Neuronal stem cell (in vitro differentiated cells): ENCODE results near the gene SV2C.

Source experiments
- DNase-seq: peaks from one replicate; pipeline ENCODE4 v3.0.0-alpha.2; 2013; ENCODE audit warnings: low spot score
- H2AFZ ChIP-seq: one replicate; pipeline ENCODE4 v1.6.1; 2013; ENCODE audit warnings: mild to moderate bottlenecking, low read length, inconsistent platforms
- H2AK5ac ChIP-seq: 2 replicates; pipeline ENCODE4 v1.6.1; 2013; ENCODE audit warnings: low read depth, mild to moderate bottlenecking, inconsistent platforms, low read length, moderate library complexity, mixed read lengths
- H2BK120ac ChIP-seq: 2 replicates; pipeline ENCODE4 v1.6.1; 2013; ENCODE audit warnings: low read depth, mild to moderate bottlenecking, inconsistent platforms, low read length, moderate library complexity, mixed read lengths
- H2BK12ac ChIP-seq: one replicate; pipeline ENCODE4 v1.6.1; 2013; ENCODE audit warnings: low read length, inconsistent platforms
- H2BK15ac ChIP-seq: 2 replicates; pipeline ENCODE4 v1.6.1; 2013; ENCODE audit warnings: mild to moderate bottlenecking, low read length, inconsistent platforms, mixed read lengths
- H2BK5ac ChIP-seq: one replicate; pipeline ENCODE4 v1.6.1; 2013; ENCODE audit warnings: inconsistent platforms, mild to moderate bottlenecking, low read length, moderate library complexity
- H3K14ac ChIP-seq: one replicate; pipeline ENCODE4 v1.6.1; 2013; ENCODE audit warnings: low read length, inconsistent platforms
- H3K18ac ChIP-seq: 2 replicates; pipeline ENCODE4 v1.6.1; 2013; ENCODE audit warnings: low read length, inconsistent platforms
- H3K23ac ChIP-seq: 2 replicates; pipeline ENCODE4 v1.6.1; 2013; ENCODE audit warnings: low read depth, mild to moderate bottlenecking, mixed read lengths, low read length, inconsistent platforms; ENCODE audit not compliant: poor library complexity
- H3K27ac ChIP-seq: replicated peaks from 3 replicates; pipeline ENCODE4 v1.5.1; 2013; ENCODE audit warnings: low read length, inconsistent platforms
- H3K27me3 ChIP-seq, 3 experiments: 2 replicates each; pipeline ENCODE4 v1.6.1; 2013; ENCODE audit warnings: low read length in 3 of 3, mild to moderate bottlenecking in 2 of 3, inconsistent platforms in 1 of 3, low read depth in 1 of 3, mixed read lengths in 1 of 3, moderate library complexity in 1 of 3; ENCODE audit not compliant: control insufficient read depth in 3 of 3, insufficient read depth in 3 of 3
- H3K36me3 ChIP-seq, 2 donors: replicated peaks in 1 of 2; 2 replicates each; pipeline ENCODE4 v1.6.1; 2013; ENCODE audit warnings: low read length in 2 of 2; ENCODE audit not compliant: control insufficient read depth in 2 of 2, insufficient read depth in 2 of 2
- H3K4ac ChIP-seq: 2 replicates; pipeline ENCODE4 v1.6.1; 2013; ENCODE audit warnings: inconsistent platforms, mild to moderate bottlenecking, low read length, moderate library complexity
- H3K4me1 ChIP-seq, 2 donors: 1 replicate in 1 of 2; 2 replicates in 1 of 2; pipeline ENCODE4 v1.6.1; 2013; ENCODE audit warnings: low read length in 2 of 2, low read depth in 1 of 2; ENCODE audit not compliant: control insufficient read depth in 2 of 2, insufficient read depth in 1 of 2
- H3K4me2 ChIP-seq: one replicate; pipeline ENCODE4 v1.6.1; 2013; ENCODE audit warnings: mild to moderate bottlenecking, low read length, inconsistent platforms; ENCODE audit not compliant: insufficient read depth, poor library complexity, severe bottlenecking
- H3K4me3 ChIP-seq, 2 donors: 2 replicates each; pipeline ENCODE4 v1.5.1; 2013; ENCODE audit warnings: low read length in 2 of 2, mild to moderate bottlenecking in 2 of 2, inconsistent platforms in 1 of 2, moderate library complexity in 1 of 2
- H3K79me1 ChIP-seq: one replicate; pipeline ENCODE4 v1.6.1; 2013; ENCODE audit warnings: low read depth, mild to moderate bottlenecking, inconsistent platforms, low read length, moderate library complexity
- H3K9ac ChIP-seq: one replicate; pipeline ENCODE4 v1.6.1; 2013; ENCODE audit warnings: mild to moderate bottlenecking, low read depth, low read length, inconsistent platforms; ENCODE audit not compliant: poor library complexity
- H3K9me3 ChIP-seq, 2 donors: replicated peaks in 1 of 2; 2 replicates each; pipeline versions ENCODE3 to v1.6.1; 2013; ENCODE audit warnings: low read length in 2 of 2, mild to moderate bottlenecking in 2 of 2, inconsistent platforms in 1 of 2, low read depth in 1 of 2, mixed read lengths in 1 of 2, moderate library complexity in 1 of 2; ENCODE audit not compliant: control insufficient read depth in 2 of 2, insufficient read depth in 1 of 2
- H4K8ac ChIP-seq: one replicate; pipeline ENCODE4 v1.6.1; 2013; ENCODE audit warnings: low read depth, mild to moderate bottlenecking, inconsistent platforms, low read length, moderate library complexity
- H4K91ac ChIP-seq: one replicate; pipeline ENCODE4 v1.6.1; 2013; ENCODE audit warnings: low read length, low read depth, mild to moderate bottlenecking, inconsistent platforms; ENCODE audit not compliant: poor library complexity
- WGBS, 2 donors: extraction: QIAGEN DNeasy Blood & Tissue Kit; methylation state at CpG; one replicate each; pipeline ENCODE4 v1.1.7; 2013; ENCODE audit warnings: missing lambda C conversion rate in 2 of 2, mixed read lengths in 1 of 2; ENCODE audit not compliant: insufficient read length in 2 of 2, insufficient replicate concordance in 1 of 2; ENCODE audit errors: extremely low coverage in 2 of 2; 5-methylcytosine and 5-hydroxymethylcytosine counted together

Gene SV2C

GRCh38 chr5:76175051-76175666 lies 92.0 kb downstream of the SV2C start:
- H3K9me3 ChIP-seq: no peaks in the 10 kb centered on the region
- H3K4me3 ChIP-seq: no peak overlapping the region
- H4K91ac ChIP-seq: no peak overlapping the region
- no peak overlapping the region for H3K23ac ChIP-seq
- H3K14ac ChIP-seq: no peak overlapping the region
- H4K8ac ChIP-seq: no peak overlapping the region
- H3K79me1 ChIP-seq: no peaks in the 10 kb centered on the region
- no peaks in the 10 kb centered on the region for H3K36me3 ChIP-seq
- H3K4ac ChIP-seq: no peak overlapping the region
- H2BK120ac ChIP-seq: no peak overlapping the region
- peak; percentile 56 for DNase-seq
- H3K4me1 ChIP-seq: no peaks in the 10 kb centered on the region
- H3K4me2 ChIP-seq: no peak overlapping the region
- H2AFZ ChIP-seq: no peak overlapping the region
- H2AK5ac ChIP-seq: no peak overlapping the region
- WGBS, 2 donors: no CpG with 5 or more reads among the region's 6 CpGs
- no peak overlapping the region for H2BK15ac ChIP-seq
- no peak overlapping the region for H3K18ac ChIP-seq
- no peak overlapping the region for H3K27ac ChIP-seq
- H3K27me3 ChIP-seq: no peaks in the 10 kb centered on the region
- no peak overlapping the region for H2BK12ac ChIP-seq
- H2BK5ac ChIP-seq: no peak overlapping the region
- no peak overlapping the region for H3K9ac ChIP-seq

GRCh38 chr5:76175821-76176403 lies 92.7 kb downstream of the SV2C start:
- no peak for DNase-seq
- Histone ChIP-seq H4K8ac (no peak overlapping the region), H3K9ac (no peak overlapping the region), H2BK12ac (no peak overlapping the region), H2BK15ac (no peak overlapping the region), H3K4me3 (no peak overlapping the region), H2BK120ac (no peak overlapping the region), H3K14ac (no peak overlapping the region), H3K4ac (no peak overlapping the region), H2BK5ac (no peak overlapping the region), H3K23ac (no peak overlapping the region), H2AFZ (no peak overlapping the region), H3K27me3 (no peaks in the 10 kb centered on the region), H4K91ac (no peak overlapping the region), H3K4me1 (no peaks in the 10 kb centered on the region), H3K36me3 (no peaks in the 10 kb centered on the region), H3K79me1 (no peaks in the 10 kb centered on the region), H3K9me3 (peaks cover 0 to 2% of the 10 kb centered on the region in 2 donors), H2AK5ac (no peak overlapping the region), H3K4me2 (no peak overlapping the region), H3K27ac (no peak overlapping the region), H3K18ac (no peak overlapping the region)
- no CpG with 5 or more reads among the region's 7 CpGs for WGBS, 2 donors

- Histone ChIP-seq H2BK5ac (no peak overlapping the region), H3K27ac (no peak overlapping the region), H3K4me2 (no peak overlapping the region), H2BK15ac (no peak overlapping the region), H3K9me3 (peaks cover 0 to 2% of the 10 kb centered on the region in 2 donors), H4K91ac (no peak overlapping the region), H3K4me3 (no peak overlapping the region), H3K14ac (no peak overlapping the region), H2BK12ac (no peak overlapping the region), H3K4me1 (no peaks in the 10 kb centered on the region), H3K23ac (no peak overlapping the region), H3K36me3 (no peaks in the 10 kb centered on the region), H2AFZ (no peak overlapping the region), H3K27me3 (no peaks in the 10 kb centered on the region), H3K18ac (no peak overlapping the region), H3K9ac (no peak overlapping the region), H3K79me1 (no peaks in the 10 kb centered on the region), H2AK5ac (no peak overlapping the region), H2BK120ac (no peak overlapping the region), H4K8ac (no peak overlapping the region), H3K4ac (no peak overlapping the region)
- no peak for DNase-seq
Measured at GRCh38 chr5:76177978-76178377, 94.8 kb downstream of the SV2C start.

GRCh38 chr5:76178913-76179312 lies 95.7 kb downstream of the SV2C start:
- Histone ChIP-seq H3K79me1 (no peaks in the 10 kb centered on the region), H2BK12ac (no peak overlapping the region), H4K8ac (no peak overlapping the region), H3K23ac (no peak overlapping the region), H3K27me3 (no peaks in the 10 kb centered on the region), H2BK5ac (no peak overlapping the region), H4K91ac (no peak overlapping the region), H2BK120ac (no peak overlapping the region), H3K9me3 (peaks cover 0 to 2% of the 10 kb centered on the region in 2 donors), H3K4ac (no peak overlapping the region), H3K14ac (no peak overlapping the region), H2BK15ac (no peak overlapping the region), H3K4me2 (no peak overlapping the region), H3K4me3 (no peak overlapping the region), H3K27ac (no peak overlapping the region), H3K9ac (no peak overlapping the region), H2AK5ac (no peak overlapping the region), H3K36me3 (no peaks in the 10 kb centered on the region), H3K18ac (no peak overlapping the region), H3K4me1 (no peaks in the 10 kb centered on the region), H2AFZ (no peak overlapping the region)
- DNase-seq: no peak
- WGBS, 2 donors: 100% methylated on average over 1 of the region's 5 CpGs; no CpG with 5 or more reads in 1 of the 2 donors
